Measurements from ENCODE around the gene FAM89A. TPM values are rescaled to one million over a fixed set of nuclear protein-coding genes. Genes with fewer than 3 reads are reported as not detected.

The FAM89A gene
- total RNA-seq, 1 donor from 2014 or later = 11.8 TPM

GRCh38 chr1:230976825-230977747, 63.0 kb downstream of the FAM89A start:
- Mint-ChIP-seq H3K4me3 (peak overlapping the region; percentile 80), H3K27me3 (ENCODE audit: low read depth) (no peaks in the 10 kb centered on the region), H3K27ac (peak overlapping the region; percentile 86), H3K4me1 (peaks cover 28% of the 10 kb centered on the region), H3K36me3 (no peaks in the 10 kb centered on the region), H3K9me3 (no peaks in the 10 kb centered on the region)
- TF ChIP-seq CTCF (IDR thresholded peaks at IDR 0.05; ENCODE audit: unreplicated experiment) = no peak
- DNase-seq (ENCODE audit: low spot score in 2 of 2, unreplicated experiment in 2 of 2) = no peak

- Mint-ChIP-seq H3K9me3 (no peaks in the 10 kb centered on the region), H3K36me3 (no peaks in the 10 kb centered on the region), H3K4me1 (peaks cover 28% of the 10 kb centered on the region), H3K27ac (no peak overlapping the region), H3K4me3 (no peak overlapping the region), H3K27me3 (ENCODE audit: low read depth) (no peaks in the 10 kb centered on the region)
- no peak for DNase-seq (ENCODE audit: low spot score in 2 of 2, unreplicated experiment in 2 of 2)
- TF ChIP-seq CTCF (IDR thresholded peaks at IDR 0.05; ENCODE audit: unreplicated experiment) = no peak
Observed at GRCh38 chr1:230976360-230976759, 63.7 kb downstream of the FAM89A start.

GRCh38 chr1:230975636-230976035, 64.4 kb downstream of the FAM89A start:
- H3K36me3 Mint-ChIP-seq = no peaks in the 10 kb centered on the region
- no peak overlapping the region for H3K4me3 Mint-ChIP-seq
- DNase-seq (ENCODE audit: low spot score in 2 of 2, unreplicated experiment in 2 of 2) = no peak
- peaks cover 28% of the 10 kb centered on the region for H3K4me1 Mint-ChIP-seq
- no peak overlapping the region for H3K27ac Mint-ChIP-seq
- no peaks in the 10 kb centered on the region for H3K27me3 Mint-ChIP-seq (ENCODE audit: low read depth)
- H3K9me3 Mint-ChIP-seq = no peaks in the 10 kb centered on the region
- TF ChIP-seq CTCF (IDR thresholded peaks at IDR 0.05; ENCODE audit: unreplicated experiment) = no peak

- Mint-ChIP-seq H3K9me3 (no peaks in the 10 kb centered on the region), H3K27me3 (ENCODE audit: low read depth) (no peaks in the 10 kb centered on the region), H3K4me1 (peaks cover 13% of the 10 kb centered on the region)
Observed at GRCh38 chr1:230972855-230973271, 67.2 kb downstream of the FAM89A start.

GRCh38 chr1:230971771-230972170, 68.3 kb downstream of the FAM89A start:
- H3K27ac Mint-ChIP-seq = no peak overlapping the region
- no peak overlapping the region for H3K4me3 Mint-ChIP-seq
- no peak for TF ChIP-seq CTCF (IDR thresholded peaks at IDR 0.05; ENCODE audit: unreplicated experiment)
- DNase-seq (ENCODE audit: low spot score in 2 of 2, unreplicated experiment in 2 of 2) = no peak
- no peaks in the 10 kb centered on the region for H3K27me3 Mint-ChIP-seq (ENCODE audit: low read depth)
- no peaks in the 10 kb centered on the region for H3K36me3 Mint-ChIP-seq
- no peaks in the 10 kb centered on the region for H3K9me3 Mint-ChIP-seq
- peaks cover 3% of the 10 kb centered on the region for H3K4me1 Mint-ChIP-seq

More at GRCh38 chr1:230972855-230973271, 67.2 kb downstream of the FAM89A start:
- Mint-ChIP-seq H3K27ac (no peak overlapping the region), H3K4me3 (no peak overlapping the region), H3K36me3 (no peaks in the 10 kb centered on the region)
- no peak for DNase-seq (ENCODE audit: low spot score in 2 of 2, unreplicated experiment in 2 of 2)
- TF ChIP-seq CTCF (IDR thresholded peaks at IDR 0.05; ENCODE audit: unreplicated experiment) = no peak

All from mesothelial cell of epicardium (in vitro differentiated cells).